ENCODE data around the gene PTPRG. TPM values are rescaled to one million over a fixed set of nuclear protein-coding genes. Genes with fewer than 3 reads are reported as not detected.

PTPRG gene
- polyA plus RNA-seq, 1 donor (not counting 4 experiments of a cell fraction or from before 2014, with no cell fraction given) = 12.1 TPM

- Histone ChIP-seq H3K9ac (ENCODE audit: control insufficient read depth, extremely low read depth, insufficient read depth, low read length) (no peak overlapping the region), H3K4me2 (ENCODE audit: control insufficient read depth, extremely low read depth, insufficient read depth, low read depth, low read length) (no peak overlapping the region), H2AFZ (ENCODE audit: control insufficient read depth, low read length) (no peak overlapping the region), H3K4me1 (ENCODE audit: control insufficient read depth, extremely low read depth, insufficient read depth, low read length) (no peaks in the 10 kb centered on the region), H3K36me3 (ENCODE audit: control insufficient read depth in 2 of 2, extremely low read depth in 1 of 2, insufficient read depth in 2 of 2, low read length in 2 of 2) (no peaks in the 10 kb centered on the region), H3K27ac (ENCODE audit: control insufficient read depth, insufficient read depth, low read length) (no peak overlapping the region), H3K9me3 (ENCODE audit: control insufficient read depth, low read depth, low read length) (no peaks in the 10 kb centered on the region), H4K20me1 (ENCODE audit: control insufficient read depth, extremely low read depth, insufficient read depth, low read length) (no peaks in the 10 kb centered on the region), H3K4me3 (ENCODE audit: control insufficient read depth in 2 of 3, extremely low read depth in 1 of 3, insufficient read depth in 2 of 3, low read depth in 1 of 3, low read length in 3 of 3) (no peak overlapping the region), H3K79me2 (ENCODE audit: control insufficient read depth, insufficient read depth, low read length) (no peaks in the 10 kb centered on the region), H3K9me1 (ENCODE audit: control insufficient read depth, extremely low read depth, insufficient read depth, low read length) (no peaks in the 10 kb centered on the region), H3K27me3 (ENCODE audit: control insufficient read depth, extremely low read depth, insufficient read depth, low read length) (peaks cover 5% of the 10 kb centered on the region)
- TF ChIP-seq EZH2 (IDR thresholded peaks at IDR 0.05; ENCODE audit: low read length) = no peak
- TF ChIP-seq CTCF (optimal IDR thresholded peaks at IDR 0.05 in 1 of 3, IDR thresholded peaks at IDR 0.05 in 1 of 3, conservative IDR thresholded peaks at IDR 0.05 in 1 of 3; ENCODE audit: extremely low read depth in 1 of 3, insufficient read depth in 2 of 3, low read length in 3 of 3) = no peak
- FAIRE-seq (no peak), DNase-seq (ENCODE audit: low read depth, low spot score) (no peak)
- dilution Hi-C loops (cut with MboI; ENCODE audit: extremely low pct_ligation_motif_present, low sequenced_read_pairs) = no loop called here
Measured at GRCh38 chr3:61522626-61523025, 38.7 kb upstream of the PTPRG start.

- Histone ChIP-seq H2AFZ (ENCODE audit: control insufficient read depth, low read length) (no peak overlapping the region), H3K27ac (ENCODE audit: control insufficient read depth, insufficient read depth, low read length) (no peak overlapping the region), H3K4me1 (ENCODE audit: control insufficient read depth, extremely low read depth, insufficient read depth, low read length) (no peaks in the 10 kb centered on the region), H3K36me3 (ENCODE audit: control insufficient read depth in 2 of 2, extremely low read depth in 1 of 2, insufficient read depth in 2 of 2, low read length in 2 of 2) (no peaks in the 10 kb centered on the region), H3K27me3 (ENCODE audit: control insufficient read depth, extremely low read depth, insufficient read depth, low read length) (peaks cover 5% of the 10 kb centered on the region), H3K9me3 (ENCODE audit: control insufficient read depth, low read depth, low read length) (no peaks in the 10 kb centered on the region), H3K4me2 (ENCODE audit: control insufficient read depth, extremely low read depth, insufficient read depth, low read depth, low read length) (no peak overlapping the region), H3K9ac (ENCODE audit: control insufficient read depth, extremely low read depth, insufficient read depth, low read length) (no peak overlapping the region), H4K20me1 (ENCODE audit: control insufficient read depth, extremely low read depth, insufficient read depth, low read length) (no peaks in the 10 kb centered on the region), H3K4me3 (ENCODE audit: control insufficient read depth in 2 of 3, extremely low read depth in 1 of 3, insufficient read depth in 2 of 3, low read depth in 1 of 3, low read length in 3 of 3) (no peak overlapping the region), H3K9me1 (ENCODE audit: control insufficient read depth, extremely low read depth, insufficient read depth, low read length) (no peaks in the 10 kb centered on the region), H3K79me2 (ENCODE audit: control insufficient read depth, insufficient read depth, low read length) (no peaks in the 10 kb centered on the region)
- DNase-seq (ENCODE audit: low read depth, low spot score) (no peak), FAIRE-seq (no peak)
- TF ChIP-seq EZH2 (IDR thresholded peaks at IDR 0.05; ENCODE audit: low read length) = no peak
- no peak for TF ChIP-seq CTCF (optimal IDR thresholded peaks at IDR 0.05 in 1 of 3, IDR thresholded peaks at IDR 0.05 in 1 of 3, conservative IDR thresholded peaks at IDR 0.05 in 1 of 3; ENCODE audit: extremely low read depth in 1 of 3, insufficient read depth in 2 of 3, low read length in 3 of 3)
- dilution Hi-C loops (cut with MboI; ENCODE audit: extremely low pct_ligation_motif_present, low sequenced_read_pairs) = no loop called here
Measured at GRCh38 chr3:61524933-61525332, 36.4 kb upstream of the PTPRG start.

Measured in keratinocyte (primary cell).